Liver (tissue), 9 donors: ENCODE measurements around the gene MYO1C. TPM values are rescaled to one million over a fixed set of nuclear protein-coding genes. Genes with fewer than 3 reads are reported as not detected.

Experiments used
- DNase-seq: peaks from one replicate; pipeline ENCODE4 v3.0.0-alpha.2; 2017; ENCODE audit warnings: low spot score
- H3K27ac ChIP-seq, 2 donors: one replicate each; pipeline ENCODE4 v1.7.0; 2013; ENCODE audit warnings: inconsistent platforms in 2 of 2, low read length in 2 of 2, control low read depth in 1 of 2, low read depth in 1 of 2, mild to moderate bottlenecking in 1 of 2
- H3K27me3 ChIP-seq, 4 donors: one replicate each; pipeline versions ENCODE4 v1.6.1 to v1.7.0; 2013; ENCODE audit warnings: low read length in 3 of 4, inconsistent platforms in 1 of 4, mild to moderate bottlenecking in 1 of 4, moderate library complexity in 1 of 4; ENCODE audit not compliant: control insufficient read depth in 4 of 4, insufficient read depth in 4 of 4
- H3K36me3 ChIP-seq, 4 donors: one replicate each; pipeline versions ENCODE4 v1.6.1 to v1.7.0; 2013; ENCODE audit warnings: low read length in 3 of 4, mild to moderate bottlenecking in 3 of 4, low read depth in 1 of 4, moderate library complexity in 1 of 4; ENCODE audit not compliant: control insufficient read depth in 4 of 4, insufficient read depth in 3 of 4
- H3K4me1 ChIP-seq, 4 donors: one replicate each; pipeline versions ENCODE4 v1.6.1 to v1.7.0; 2013; ENCODE audit warnings: low read length in 3 of 4, mild to moderate bottlenecking in 3 of 4, moderate library complexity in 1 of 4; ENCODE audit not compliant: control insufficient read depth in 4 of 4, insufficient read depth in 4 of 4
- H3K4me3 ChIP-seq, 3 donors: one replicate each; pipeline versions ENCODE4 v1.6.1 to v1.7.0; 2013; ENCODE audit warnings: low read length in 3 of 3, control low read depth in 1 of 3, low read depth in 1 of 3, mild to moderate bottlenecking in 1 of 3
- H3K9ac ChIP-seq, 2 donors: one replicate each; pipeline ENCODE4 v1.7.0; 2013; ENCODE audit warnings: low read length in 2 of 2, mild to moderate bottlenecking in 2 of 2, moderate library complexity in 2 of 2, control low read depth in 1 of 2, low read depth in 1 of 2
- H3K9me3 ChIP-seq, 4 donors: one replicate each; pipeline versions ENCODE4 v1.6.1 to v1.7.0; 2013; ENCODE audit warnings: low read length in 3 of 4; ENCODE audit not compliant: control insufficient read depth in 4 of 4
- EGR1 ChIP-seq, 2 donors: IDR thresholded peaks; 2 replicates each; pipeline ENCODE4 v1.6.1; 2016 to 2018; ENCODE audit warnings: antibody characterized with exemption in 2 of 2, low read depth in 2 of 2
- FOXA1 ChIP-seq: IDR thresholded peaks from 2 replicates; pipeline ENCODE4 v1.6.1; 2016; ENCODE audit warnings: antibody characterized with exemption
- FOXA2 ChIP-seq: IDR thresholded peaks from 2 replicates; pipeline ENCODE4 v1.6.1; 2016; ENCODE audit warnings: antibody characterized with exemption
- GABPA ChIP-seq, 2 donors: IDR thresholded peaks in 1 of 2; conservative IDR thresholded peaks in 1 of 2; 2 replicates each; pipeline ENCODE4 v1.6.1; 2016; ENCODE audit warnings: antibody characterized with exemption in 2 of 2, mild to moderate bottlenecking in 1 of 2, moderate library complexity in 1 of 2
- HNF4A ChIP-seq, 2 donors: conservative IDR thresholded peaks; 2 replicates each; pipeline ENCODE4 v1.6.1; 2016; ENCODE audit warnings: antibody characterized with exemption in 2 of 2, mild to moderate bottlenecking in 2 of 2
- HNF4G ChIP-seq: IDR thresholded peaks from 2 replicates; pipeline ENCODE4 v1.6.1; 2016; ENCODE audit warnings: antibody characterized with exemption
- JUND ChIP-seq, 2 donors: IDR thresholded peaks; 2 replicates each; pipeline ENCODE4 v1.6.1; 2016; ENCODE audit warnings: antibody characterized with exemption in 2 of 2
- MAX ChIP-seq: IDR thresholded peaks from 2 replicates; pipeline ENCODE4 v1.6.1; 2016; ENCODE audit warnings: antibody characterized with exemption
- NR2F2 ChIP-seq: IDR thresholded peaks from 2 replicates; pipeline ENCODE4 v1.6.1; 2016; ENCODE audit warnings: antibody characterized with exemption
- RAD21 ChIP-seq, 2 donors: IDR thresholded peaks; 2 replicates each; pipeline ENCODE4 v1.6.1; 2016; ENCODE audit warnings: antibody characterized with exemption in 2 of 2, mild to moderate bottlenecking in 2 of 2
- REST ChIP-seq: IDR thresholded peaks from 2 replicates; pipeline ENCODE4 v1.6.1; 2016; ENCODE audit warnings: antibody characterized with exemption, mild to moderate bottlenecking
- RXRA ChIP-seq, 2 donors: IDR thresholded peaks; 2 replicates each; pipeline ENCODE4 v1.6.1; 2017 to 2018; ENCODE audit warnings: antibody characterized with exemption in 2 of 2, mild to moderate bottlenecking in 1 of 2
- SP1 ChIP-seq: IDR thresholded peaks from 2 replicates; pipeline ENCODE4 v1.6.1; 2018; ENCODE audit warnings: antibody characterized with exemption, mild to moderate bottlenecking
- TAF1 ChIP-seq: conservative IDR thresholded peaks from 2 replicates; pipeline ENCODE4 v1.6.1; 2016; ENCODE audit warnings: antibody characterized with exemption, mild to moderate bottlenecking
- YY1 ChIP-seq: IDR thresholded peaks from 2 replicates; pipeline ENCODE4 v1.6.1; 2016; ENCODE audit warnings: antibody characterized with exemption, mild to moderate bottlenecking
- WGBS: extraction: QIAGEN DNeasy Blood & Tissue Kit; methylation state at CpG from one replicate; pipeline ENCODE4 v1.1.7; 2013; 5-methylcytosine and 5-hydroxymethylcytosine counted together
- polyA plus RNA-seq, 2 donors: library from polyadenylated mRNA; stranded (reverse) in 1 of 2; unstranded in 1 of 2; fragments of 200-250 nt in 1 of 2; fragments of >200 nt in 1 of 2; fragmentation: Nextera tagmentation in 1 of 2; extraction: Ambion mirVana in 1 of 2; gene quantifications; one replicate each; pipeline versions ENCODE4 v1.2.1 to v1.2.3, GENCODE V29; 2013 to 2015
- total RNA-seq, 2 donors: library from RNA; depleted of rRNA; stranded (reverse); fragments of >200 nt; gene quantifications; one replicate each; pipeline ENCODE4 v1.2.3, GENCODE V29; 2014
- TF ChIP-seq, protein P1 (sequence below): IDR thresholded peaks from 2 replicates; pipeline ENCODE4 v1.6.1; 2016; ENCODE audit warnings: antibody characterized with exemption
- TF ChIP-seq, protein P2 (sequence below): IDR thresholded peaks from 2 replicates; pipeline ENCODE4 v1.6.1; 2016; ENCODE audit warnings: antibody characterized with exemption
- TF ChIP-seq, protein P3 (sequence below): fragments of 150-350 bp; IDR thresholded peaks from 2 replicates; pipeline ENCODE4 v1.5.1; 2017; ENCODE audit warnings: improper control_type of control experiment, low read depth, low read length; ENCODE audit not compliant: missing input control
- donor health status: healthy.
- donor health status: healthy.
- donor health status: healthy.
- donor health status: healthy.
- donor health status: healthy.

The MYO1C gene
- total and polyA plus RNA-seq, 4 donors, result 20.3 to 61.7 (median 28.2) TPM

GRCh38 chr17:1494203-1494602 lies 1.7 kb upstream of the MYO1C start:
- no peak overlapping the region for H3K4me3 ChIP-seq
- no peaks in the 10 kb centered on the region for H3K9me3 ChIP-seq
- no peak overlapping the region for H3K9ac ChIP-seq
- H3K36me3 ChIP-seq, result peaks cover 1 to 30% (median 18%) of the 10 kb centered on the region in 4 donors
- peak overlapping the region in 1 of 2 donors; percentile 5 for H3K27ac ChIP-seq
- DNase-seq, result no peak
- 98% methylated on average over 7 of the region's 7 CpGs for WGBS
- H3K27me3 ChIP-seq, result no peaks in the 10 kb centered on the region
- TF ChIP-seq SP1 (no peak), FOXA1 (no peak), MAX (no peak), RAD21 (IDR thresholded peaks at IDR 0.05) (no peak), NR2F2 (no peak), HNF4A (conservative IDR thresholded peaks at IDR 0.05) (no peak), JUND (IDR thresholded peaks at IDR 0.05) (no peak), REST (no peak)
- H3K4me1 ChIP-seq, result peaks cover 10 to 29% (median 18%) of the 10 kb centered on the region in 4 donors

- Histone ChIP-seq H3K4me1 (peaks cover 10 to 36% (median 25%) of the 10 kb centered on the region in 4 donors), H3K27me3 (no peaks in the 10 kb centered on the region), H3K27ac (peak overlapping the region; percentile 5 to 54), H3K9me3 (no peaks in the 10 kb centered on the region), H3K36me3 (peaks cover 1 to 25% (median 16%) of the 10 kb centered on the region in 4 donors), H3K4me3 (no peak overlapping the region), H3K9ac (no peak overlapping the region)
- peak; percentile 93 for TF ChIP-seq NR2F2
- TF ChIP-seq, protein P1, sequence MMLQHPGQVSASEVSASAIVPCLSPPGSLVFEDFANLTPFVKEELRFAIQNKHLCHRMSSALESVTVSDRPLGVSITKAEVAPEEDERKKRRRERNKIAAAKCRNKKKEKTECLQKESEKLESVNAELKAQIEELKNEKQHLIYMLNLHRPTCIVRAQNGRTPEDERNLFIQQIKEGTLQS, result no peak
- TF ChIP-seq SP1, result peak; percentile 33
- no peak for TF ChIP-seq FOXA1
- TF ChIP-seq HNF4A (conservative IDR thresholded peaks at IDR 0.05), result no peak
- TF ChIP-seq RAD21 (IDR thresholded peaks at IDR 0.05), result no peak
- TF ChIP-seq TAF1, result no peak
- TF ChIP-seq MAX, result no peak
- peak in 1 of 2 donors; percentile 55 for TF ChIP-seq EGR1 (IDR thresholded peaks at IDR 0.05; ENCODE audit: low read depth in 2 of 2)
- TF ChIP-seq REST, result no peak
- no peak for TF ChIP-seq GABPA (IDR thresholded peaks at IDR 0.05 in 1 of 2, conservative IDR thresholded peaks at IDR 0.05 in 1 of 2)
- TF ChIP-seq, protein P2, sequence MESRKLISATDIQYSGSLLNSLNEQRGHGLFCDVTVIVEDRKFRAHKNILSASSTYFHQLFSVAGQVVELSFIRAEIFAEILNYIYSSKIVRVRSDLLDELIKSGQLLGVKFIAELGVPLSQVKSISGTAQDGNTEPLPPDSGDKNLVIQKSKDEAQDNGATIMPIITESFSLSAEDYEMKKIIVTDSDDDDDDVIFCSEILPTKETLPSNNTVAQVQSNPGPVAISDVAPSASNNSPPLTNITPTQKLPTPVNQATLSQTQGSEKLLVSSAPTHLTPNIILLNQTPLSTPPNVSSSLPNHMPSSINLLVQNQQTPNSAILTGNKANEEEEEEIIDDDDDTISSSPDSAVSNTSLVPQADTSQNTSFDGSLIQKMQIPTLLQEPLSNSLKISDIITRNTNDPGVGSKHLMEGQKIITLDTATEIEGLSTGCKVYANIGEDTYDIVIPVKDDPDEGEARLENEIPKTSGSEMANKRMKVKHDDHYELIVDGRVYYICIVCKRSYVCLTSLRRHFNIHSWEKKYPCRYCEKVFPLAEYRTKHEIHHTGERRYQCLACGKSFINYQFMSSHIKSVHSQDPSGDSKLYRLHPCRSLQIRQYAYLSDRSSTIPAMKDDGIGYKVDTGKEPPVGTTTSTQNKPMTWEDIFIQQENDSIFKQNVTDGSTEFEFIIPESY, result no peak
- no peak for TF ChIP-seq YY1
- no peak for TF ChIP-seq JUND (IDR thresholded peaks at IDR 0.05)
- TF ChIP-seq, protein P3, sequence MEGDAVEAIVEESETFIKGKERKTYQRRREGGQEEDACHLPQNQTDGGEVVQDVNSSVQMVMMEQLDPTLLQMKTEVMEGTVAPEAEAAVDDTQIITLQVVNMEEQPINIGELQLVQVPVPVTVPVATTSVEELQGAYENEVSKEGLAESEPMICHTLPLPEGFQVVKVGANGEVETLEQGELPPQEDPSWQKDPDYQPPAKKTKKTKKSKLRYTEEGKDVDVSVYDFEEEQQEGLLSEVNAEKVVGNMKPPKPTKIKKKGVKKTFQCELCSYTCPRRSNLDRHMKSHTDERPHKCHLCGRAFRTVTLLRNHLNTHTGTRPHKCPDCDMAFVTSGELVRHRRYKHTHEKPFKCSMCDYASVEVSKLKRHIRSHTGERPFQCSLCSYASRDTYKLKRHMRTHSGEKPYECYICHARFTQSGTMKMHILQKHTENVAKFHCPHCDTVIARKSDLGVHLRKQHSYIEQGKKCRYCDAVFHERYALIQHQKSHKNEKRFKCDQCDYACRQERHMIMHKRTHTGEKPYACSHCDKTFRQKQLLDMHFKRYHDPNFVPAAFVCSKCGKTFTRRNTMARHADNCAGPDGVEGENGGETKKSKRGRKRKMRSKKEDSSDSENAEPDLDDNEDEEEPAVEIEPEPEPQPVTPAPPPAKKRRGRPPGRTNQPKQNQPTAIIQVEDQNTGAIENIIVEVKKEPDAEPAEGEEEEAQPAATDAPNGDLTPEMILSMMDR, result no peak
- no peak for TF ChIP-seq FOXA2
- TF ChIP-seq HNF4G, result no peak
- TF ChIP-seq RXRA (IDR thresholded peaks at IDR 0.05), result no peak
- 71% methylated on average over 23 of the region's 23 CpGs for WGBS
- no peak for DNase-seq
Measured at GRCh38 chr17:1493291-1493980, 950 bp upstream of the MYO1C start.
